ENCODE results near the gene ULK3. TPM values are rescaled to one million over a fixed set of nuclear protein-coding genes. Genes with fewer than 3 reads are reported as not detected.
A peak's percentile ranks its signal among the peaks of the same experiment; 100 is the strongest.

Gene ULK3
- total RNA-seq, 1 donor: 17.3 TPM

GRCh38 chr15:74802290-74802689, 40.7 kb downstream of the ULK3 start:
- H3K4me3 ChIP-seq (ENCODE audit: low read depth, low read length): no peak overlapping the region
- no peak for DNase-seq (ENCODE audit: low read depth)
- TF ChIP-seq CTCF (IDR thresholded peaks at IDR 0.05; ENCODE audit: insufficient read depth, low read depth, low read length): no peak

GRCh38 chr15:74801311-74801997, 41.5 kb downstream of the ULK3 start:
- DNase-seq (ENCODE audit: low read depth): no peak
- H3K4me3 ChIP-seq (ENCODE audit: low read depth, low read length): no peak overlapping the region
- no peak for TF ChIP-seq CTCF (IDR thresholded peaks at IDR 0.05; ENCODE audit: insufficient read depth, low read depth, low read length)

GRCh38 chr15:74800559-74801094, 42.3 kb downstream of the ULK3 start:
- no peak for DNase-seq (ENCODE audit: low read depth)

GRCh38 chr15:74799856-74800558, 42.9 kb downstream of the ULK3 start:
- H3K4me3 ChIP-seq (ENCODE audit: low read depth, low read length): no peak overlapping the region
- peak; percentile 55 for DNase-seq (ENCODE audit: low read depth)
- TF ChIP-seq CTCF (IDR thresholded peaks at IDR 0.05; ENCODE audit: insufficient read depth, low read depth, low read length): peak; percentile 94

More at GRCh38 chr15:74800559-74801094, 42.3 kb downstream of the ULK3 start:
- no peak for TF ChIP-seq CTCF (IDR thresholded peaks at IDR 0.05; ENCODE audit: insufficient read depth, low read depth, low read length)
- no peak overlapping the region for H3K4me3 ChIP-seq (ENCODE audit: low read depth, low read length)

GRCh38 chr15:74799255-74799855, 43.6 kb downstream of the ULK3 start:
- TF ChIP-seq CTCF (IDR thresholded peaks at IDR 0.05; ENCODE audit: insufficient read depth, low read depth, low read length): no peak
- H3K4me3 ChIP-seq (ENCODE audit: low read depth, low read length): no peak overlapping the region
- DNase-seq (ENCODE audit: low read depth): no peak

GRCh38 chr15:74798388-74799254, 44.3 kb downstream of the ULK3 start:
- no peak for TF ChIP-seq CTCF (IDR thresholded peaks at IDR 0.05; ENCODE audit: insufficient read depth, low read depth, low read length)
- no peak for DNase-seq (ENCODE audit: low read depth)

More at GRCh38 chr15:74798388-74799254, 44.3 kb downstream of the ULK3 start:
- H3K4me3 ChIP-seq (ENCODE audit: low read depth, low read length): no peak overlapping the region
